GM18498 (cell line): ENCODE measurements around the gene CLSTN1.

Source experiments
- ATAC-seq: cut with Tn5 transposase; IDR thresholded peaks from one replicate; pipeline ENCODE4 v1.9.1; 2021; ENCODE audit warnings: mild to moderate bottlenecking, moderate library complexity; ENCODE audit not compliant: unreplicated experiment

The CLSTN1 gene

GRCh38 chr1:9689011-9689706 is 134.6 kb downstream of the CLSTN1 start:
- ATAC-seq = peak; percentile 67

GRCh38 chr1:9688599-9688998 is 135.2 kb downstream of the CLSTN1 start:
- ATAC-seq = peak; percentile 6

DNA sequence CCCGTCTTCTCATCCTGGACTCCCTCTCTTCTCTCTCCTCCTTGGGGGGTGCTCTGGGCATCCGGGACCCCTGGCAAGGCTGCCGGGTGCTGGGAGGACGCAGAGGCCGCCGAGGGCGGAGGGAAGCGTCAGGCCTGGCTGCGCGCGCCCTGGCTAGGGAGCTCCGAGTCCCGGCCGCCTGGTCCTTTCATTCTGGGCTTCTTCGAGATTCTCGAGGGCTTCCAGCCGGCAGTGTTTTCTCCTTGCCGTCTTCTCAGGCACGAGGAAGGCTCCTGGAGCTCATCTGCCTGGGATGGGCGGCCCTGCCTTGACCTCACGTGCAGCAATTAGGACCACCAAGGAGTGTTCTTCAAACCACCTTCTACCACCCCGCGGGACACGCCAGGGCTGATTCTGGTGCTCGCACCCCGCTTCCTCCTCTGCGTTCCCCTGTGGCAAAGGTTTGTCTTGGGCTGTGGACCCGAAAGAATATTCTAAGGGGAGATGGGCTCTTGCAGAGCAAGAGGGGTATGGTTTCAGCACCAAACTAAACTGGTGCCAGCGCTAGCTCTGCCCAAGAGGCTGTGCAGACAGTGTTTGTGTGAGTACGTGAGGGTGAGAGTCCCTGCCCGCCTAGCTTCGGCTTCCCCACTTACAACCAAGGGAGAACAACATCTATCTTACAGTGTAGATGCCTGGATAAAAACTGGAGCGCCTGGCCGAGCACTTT is 135.7 kb downstream of the CLSTN1 start:
- ATAC-seq = no peak

GRCh38 chr1:9687120-9687873 is 136.5 kb downstream of the CLSTN1 start:
- peak; percentile 38 for ATAC-seq

DNA sequence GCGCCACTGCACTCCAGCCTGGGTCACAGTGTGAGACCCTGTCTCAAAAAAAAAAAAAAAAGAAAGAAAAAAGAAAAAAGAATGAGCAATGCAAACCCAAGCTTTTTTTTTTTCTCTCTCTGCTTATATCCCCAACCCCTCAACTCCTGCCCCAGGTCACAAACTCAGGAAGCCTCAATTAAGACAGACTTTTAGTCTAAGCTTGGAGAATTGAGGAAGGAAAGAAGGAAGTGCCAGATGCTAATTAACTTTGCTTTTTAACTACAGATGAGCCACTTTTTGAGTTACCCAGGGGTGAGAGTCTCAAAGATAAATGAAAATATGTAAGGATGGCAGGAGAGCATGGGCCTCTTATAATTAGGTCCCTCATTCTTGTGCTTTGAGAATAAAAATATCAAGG is 139.0 kb downstream of the CLSTN1 start:
- ATAC-seq = no peak

DNA sequence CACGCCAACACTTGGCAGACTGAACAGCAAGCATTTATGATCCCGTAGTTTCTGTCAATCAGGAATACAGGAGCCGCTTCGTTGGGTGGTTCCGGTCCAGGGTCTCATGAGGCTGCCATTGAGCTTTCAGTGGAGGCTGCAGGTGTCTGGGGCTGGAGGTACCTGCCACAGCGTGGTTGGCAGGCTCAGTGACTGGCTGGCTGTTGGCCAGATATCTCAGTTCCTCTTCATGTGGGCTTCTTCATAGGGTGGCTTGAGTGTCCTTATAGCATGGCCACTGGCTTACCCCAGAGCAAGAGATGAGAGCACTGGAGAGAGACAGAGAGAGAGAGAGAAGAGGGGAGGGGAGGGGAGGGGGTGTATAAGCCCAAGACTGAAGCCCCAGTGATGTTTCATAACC is 142.9 kb downstream of the CLSTN1 start:
- no peak for ATAC-seq

DNA sequence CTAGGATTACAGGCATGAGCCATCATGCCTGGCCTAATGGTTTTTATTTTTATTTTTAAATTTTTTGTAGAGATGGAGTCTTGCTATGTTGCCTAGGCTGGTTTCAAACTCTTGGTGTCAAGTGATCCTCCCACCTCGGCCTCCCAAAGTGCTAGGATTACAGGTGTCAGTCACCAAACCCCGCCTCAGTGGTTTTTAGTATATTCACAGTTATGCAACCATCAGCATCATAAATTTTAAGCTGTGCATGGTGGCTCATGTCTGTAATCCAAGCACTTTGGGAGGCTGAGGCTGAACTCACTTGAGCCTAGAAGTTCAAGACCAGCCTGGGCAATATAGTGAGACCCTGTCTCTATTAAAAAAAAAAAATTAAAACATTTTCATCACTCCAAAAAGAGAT is 143.7 kb downstream of the CLSTN1 start:
- no peak for ATAC-seq
